NT2/D1 (cell line): Measurements from ENCODE around the gene TMEM63C.

ENCODE experiments used
- DNase-seq: peaks from one replicate; pipeline ENCODE4 v3.0.0-alpha.2; 2011; ENCODE audit warnings: low read depth, low spot score
- H3K27me3 ChIP-seq: 2 replicates; pipeline ENCODE4 v1.6.0; 2011; ENCODE audit warnings: mild to moderate bottlenecking; ENCODE audit not compliant: insufficient read length, insufficient read depth
- H3K36me3 ChIP-seq: 2 replicates; pipeline ENCODE4 v1.6.1; 2011; ENCODE audit warnings: mild to moderate bottlenecking, low read length, mixed read lengths; ENCODE audit not compliant: insufficient read depth, insufficient read length
- H3K4me1 ChIP-seq: 2 replicates; pipeline ENCODE4 v1.5.1; 2011; ENCODE audit not compliant: insufficient read depth, insufficient read length
- H3K4me3 ChIP-seq: 2 replicates; pipeline ENCODE4 v1.5.1; 2011; ENCODE audit warnings: low read depth; ENCODE audit not compliant: insufficient read length
- H3K9ac ChIP-seq: 2 replicates; pipeline ENCODE4 v1.6.0; 2011; ENCODE audit warnings: low read depth; ENCODE audit not compliant: insufficient read length
- H3K9me3 ChIP-seq: 2 replicates; pipeline ENCODE4 v1.5.1; 2011; ENCODE audit warnings: mild to moderate bottlenecking, low read length; ENCODE audit not compliant: insufficient read depth
- SUZ12 ChIP-seq: IDR thresholded peaks from 2 replicates; pipeline ENCODE4 v1.6.1; 2011; ENCODE audit not compliant: insufficient read length, insufficient read depth; ENCODE audit errors: extremely low read depth
- YY1 ChIP-seq: IDR thresholded peaks from 2 replicates; pipeline ENCODE4 v1.6.1; 2011; ENCODE audit not compliant: insufficient read length, insufficient read depth
- ZNF274 ChIP-seq: IDR thresholded peaks from 2 replicates; pipeline ENCODE4 v1.6.1; 2011; ENCODE audit warnings: mild to moderate bottlenecking, low read depth, low read length

Gene TMEM63C

DNA sequence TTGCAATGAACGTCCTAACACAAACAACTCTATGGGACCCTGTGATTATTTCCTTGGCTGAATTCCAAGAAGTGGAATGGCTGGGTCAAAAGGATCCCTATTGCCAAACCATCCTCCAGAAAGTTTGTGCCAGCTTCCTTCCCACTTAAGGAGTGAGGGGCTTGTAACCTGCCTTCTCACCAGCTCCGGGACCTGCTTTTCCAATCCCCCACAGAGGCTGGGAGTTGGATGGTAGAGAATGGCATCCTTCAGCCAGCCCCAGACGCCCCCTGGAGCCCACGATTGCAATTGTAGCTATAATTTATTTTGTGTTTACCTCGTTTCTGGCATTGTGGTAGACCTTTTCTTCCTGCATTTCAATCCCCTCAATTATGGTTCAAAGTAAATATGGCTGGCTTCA, 30.4 kb upstream of the TMEM63C start:
- Histone ChIP-seq H3K36me3 (no peaks in the 10 kb centered on the region), H3K9me3 (no peaks in the 10 kb centered on the region), H3K4me1 (peaks cover 7% of the 10 kb centered on the region), H3K9ac (no peak overlapping the region), H3K4me3 (no peak overlapping the region), H3K27me3 (no peaks in the 10 kb centered on the region)
- DNase-seq = no peak
- TF ChIP-seq ZNF274 = no peak
- no peak for TF ChIP-seq SUZ12

GRCh38 chr14:77151918-77152588, 29.5 kb upstream of the TMEM63C start:
- Histone ChIP-seq H3K9ac (no peak overlapping the region), H3K36me3 (no peaks in the 10 kb centered on the region), H3K4me1 (peaks cover 3% of the 10 kb centered on the region), H3K4me3 (no peak overlapping the region), H3K27me3 (no peaks in the 10 kb centered on the region), H3K9me3 (no peaks in the 10 kb centered on the region)
- no peak for DNase-seq
- no peak for TF ChIP-seq YY1
- no peak for TF ChIP-seq SUZ12
- TF ChIP-seq ZNF274 = no peak

- Histone ChIP-seq H3K9ac (no peak overlapping the region), H3K36me3 (no peaks in the 10 kb centered on the region), H3K9me3 (no peaks in the 10 kb centered on the region), H3K27me3 (no peaks in the 10 kb centered on the region), H3K4me3 (no peak overlapping the region), H3K4me1 (peaks cover 12% of the 10 kb centered on the region)
- no peak for DNase-seq
- no peak for TF ChIP-seq SUZ12
- no peak for TF ChIP-seq YY1
- TF ChIP-seq ZNF274 = no peak
Measured at GRCh38 chr14:77153802-77154201, 27.8 kb upstream of the TMEM63C start.

DNA sequence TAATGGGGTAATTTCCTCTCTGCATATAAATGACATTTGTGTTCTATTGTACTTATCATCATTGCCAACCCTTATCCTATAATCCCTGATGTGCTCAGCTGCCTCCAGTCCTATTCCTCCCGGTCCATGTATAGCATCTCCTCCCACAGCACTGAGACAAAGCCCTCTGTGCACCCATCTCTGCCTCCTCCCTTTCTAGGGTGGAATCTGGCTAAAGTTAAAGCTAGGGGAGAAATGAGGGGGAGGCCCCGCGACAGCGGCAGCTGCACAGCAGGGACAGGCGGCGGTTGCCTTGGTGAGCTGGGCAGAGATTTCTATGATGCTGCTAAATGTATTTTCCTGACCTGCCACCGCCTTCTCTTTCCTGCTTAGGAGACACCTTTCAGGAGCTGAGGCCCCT, 27.2 kb upstream of the TMEM63C start:
- Histone ChIP-seq H3K4me3 (no peak overlapping the region), H3K4me1 (peaks cover 13% of the 10 kb centered on the region), H3K27me3 (no peaks in the 10 kb centered on the region), H3K9me3 (no peaks in the 10 kb centered on the region), H3K9ac (no peak overlapping the region), H3K36me3 (no peaks in the 10 kb centered on the region)
- no peak for DNase-seq
- no peak for TF ChIP-seq SUZ12
- no peak for TF ChIP-seq ZNF274
- no peak for TF ChIP-seq YY1

- DNase-seq = no peak
- Histone ChIP-seq H3K4me3 (no peak overlapping the region), H3K36me3 (no peaks in the 10 kb centered on the region), H3K9ac (no peak overlapping the region), H3K4me1 (peaks cover 13% of the 10 kb centered on the region), H3K27me3 (no peaks in the 10 kb centered on the region), H3K9me3 (no peaks in the 10 kb centered on the region)
- no peak for TF ChIP-seq ZNF274
- no peak for TF ChIP-seq SUZ12
- no peak for TF ChIP-seq YY1
Measured at GRCh38 chr14:77155083-77155482, 26.5 kb upstream of the TMEM63C start.

DNA sequence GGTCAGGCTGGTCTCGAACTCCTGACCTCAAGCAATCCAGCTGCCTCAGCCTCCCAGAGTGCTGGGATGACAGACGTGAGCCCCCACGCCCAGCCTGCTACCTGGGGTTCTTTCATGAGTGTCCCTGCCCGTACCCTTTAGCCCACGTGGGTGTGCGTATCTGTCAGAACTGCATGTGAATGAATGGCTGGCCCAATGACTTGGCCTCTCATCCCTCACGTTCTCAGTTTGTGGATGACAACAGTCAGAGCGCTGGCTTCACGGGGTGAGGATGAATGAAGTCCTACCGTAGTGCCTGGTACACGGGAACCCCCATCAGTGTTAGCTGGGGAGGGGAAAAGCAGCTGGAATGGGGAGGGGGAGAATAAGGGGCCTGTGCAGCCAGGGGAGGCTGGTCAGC, 23.9 kb upstream of the TMEM63C start:
- TF ChIP-seq ZNF274 = no peak
- TF ChIP-seq YY1 = no peak
- TF ChIP-seq SUZ12 = no peak
- Histone ChIP-seq H3K4me3 (no peak overlapping the region), H3K36me3 (no peaks in the 10 kb centered on the region), H3K27me3 (no peaks in the 10 kb centered on the region), H3K9ac (peak overlapping the region; percentile 56), H3K9me3 (no peaks in the 10 kb centered on the region), H3K4me1 (peaks cover 13% of the 10 kb centered on the region)
- DNase-seq = no peak

- Histone ChIP-seq H3K4me1 (peaks cover 13% of the 10 kb centered on the region), H3K36me3 (no peaks in the 10 kb centered on the region), H3K27me3 (no peaks in the 10 kb centered on the region), H3K9me3 (no peaks in the 10 kb centered on the region), H3K9ac (peak overlapping the region; percentile 56), H3K4me3 (no peak overlapping the region)
- no peak for TF ChIP-seq ZNF274
- no peak for DNase-seq
Measured at GRCh38 chr14:77158175-77158881, 23.3 kb upstream of the TMEM63C start.
